Panc1 (cell line): ENCODE data around the gene NUFIP1.

Source experiments
- POLR2AphosphoS5 ChIP-seq: IDR thresholded peaks from 2 replicates; pipeline ENCODE4 v1.6.1; 2012; ENCODE audit warnings: mild to moderate bottlenecking, low read depth, low read length, moderate library complexity
- SIN3A ChIP-seq: IDR thresholded peaks from 2 replicates; pipeline ENCODE4 v1.6.1; 2012; ENCODE audit warnings: low read depth, mild to moderate bottlenecking, low read length, moderate library complexity, borderline replicate concordance; ENCODE audit not compliant: insufficient read depth
- TCF7L2 ChIP-seq: IDR thresholded peaks from 2 replicates; pipeline ENCODE4 v1.6.1; 2011; ENCODE audit warnings: mild to moderate bottlenecking, low read depth, low read length, inconsistent platforms
- TF ChIP-seq, protein P1 (sequence below): fragments of 450-650 bp; IDR thresholded peaks from 2 replicates; pipeline ENCODE4 v1.5.1; 2017; ENCODE audit warnings: mild to moderate bottlenecking

DNA sequence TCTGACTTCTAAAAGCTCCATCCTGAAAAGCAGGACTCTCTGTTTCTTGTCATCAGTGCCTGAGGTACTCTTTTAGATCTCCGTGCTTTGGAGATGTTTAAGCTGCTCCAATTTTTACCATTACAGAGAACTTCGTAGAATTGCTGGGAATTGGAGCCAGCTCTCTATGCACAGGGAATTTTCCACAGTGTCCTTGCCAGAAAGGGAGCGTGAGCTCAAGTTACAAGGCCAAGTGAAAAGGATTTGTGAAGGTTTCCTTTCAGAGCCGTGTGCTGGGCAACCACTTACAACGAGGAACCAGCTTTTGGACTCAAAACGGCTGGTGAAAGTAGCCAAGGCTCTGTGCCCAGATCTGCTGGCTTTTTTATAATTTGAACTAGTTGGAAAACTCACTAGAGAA, 82.6 kb downstream of the NUFIP1 start:
- TF ChIP-seq, protein P1, sequence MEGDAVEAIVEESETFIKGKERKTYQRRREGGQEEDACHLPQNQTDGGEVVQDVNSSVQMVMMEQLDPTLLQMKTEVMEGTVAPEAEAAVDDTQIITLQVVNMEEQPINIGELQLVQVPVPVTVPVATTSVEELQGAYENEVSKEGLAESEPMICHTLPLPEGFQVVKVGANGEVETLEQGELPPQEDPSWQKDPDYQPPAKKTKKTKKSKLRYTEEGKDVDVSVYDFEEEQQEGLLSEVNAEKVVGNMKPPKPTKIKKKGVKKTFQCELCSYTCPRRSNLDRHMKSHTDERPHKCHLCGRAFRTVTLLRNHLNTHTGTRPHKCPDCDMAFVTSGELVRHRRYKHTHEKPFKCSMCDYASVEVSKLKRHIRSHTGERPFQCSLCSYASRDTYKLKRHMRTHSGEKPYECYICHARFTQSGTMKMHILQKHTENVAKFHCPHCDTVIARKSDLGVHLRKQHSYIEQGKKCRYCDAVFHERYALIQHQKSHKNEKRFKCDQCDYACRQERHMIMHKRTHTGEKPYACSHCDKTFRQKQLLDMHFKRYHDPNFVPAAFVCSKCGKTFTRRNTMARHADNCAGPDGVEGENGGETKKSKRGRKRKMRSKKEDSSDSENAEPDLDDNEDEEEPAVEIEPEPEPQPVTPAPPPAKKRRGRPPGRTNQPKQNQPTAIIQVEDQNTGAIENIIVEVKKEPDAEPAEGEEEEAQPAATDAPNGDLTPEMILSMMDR: no peak
- TF ChIP-seq POLR2AphosphoS5: no peak
- no peak for TF ChIP-seq SIN3A
- no peak for TF ChIP-seq TCF7L2
